ENCODE data around the gene SLC5A10. TPM values are rescaled to one million over a fixed set of nuclear protein-coding genes. Genes with fewer than 3 reads are reported as not detected.

Gene SLC5A10
- total and polyA plus RNA-seq, 12 donors = 0.06 to 0.19 (median 0.10) TPM; not detected in 6

DNA sequence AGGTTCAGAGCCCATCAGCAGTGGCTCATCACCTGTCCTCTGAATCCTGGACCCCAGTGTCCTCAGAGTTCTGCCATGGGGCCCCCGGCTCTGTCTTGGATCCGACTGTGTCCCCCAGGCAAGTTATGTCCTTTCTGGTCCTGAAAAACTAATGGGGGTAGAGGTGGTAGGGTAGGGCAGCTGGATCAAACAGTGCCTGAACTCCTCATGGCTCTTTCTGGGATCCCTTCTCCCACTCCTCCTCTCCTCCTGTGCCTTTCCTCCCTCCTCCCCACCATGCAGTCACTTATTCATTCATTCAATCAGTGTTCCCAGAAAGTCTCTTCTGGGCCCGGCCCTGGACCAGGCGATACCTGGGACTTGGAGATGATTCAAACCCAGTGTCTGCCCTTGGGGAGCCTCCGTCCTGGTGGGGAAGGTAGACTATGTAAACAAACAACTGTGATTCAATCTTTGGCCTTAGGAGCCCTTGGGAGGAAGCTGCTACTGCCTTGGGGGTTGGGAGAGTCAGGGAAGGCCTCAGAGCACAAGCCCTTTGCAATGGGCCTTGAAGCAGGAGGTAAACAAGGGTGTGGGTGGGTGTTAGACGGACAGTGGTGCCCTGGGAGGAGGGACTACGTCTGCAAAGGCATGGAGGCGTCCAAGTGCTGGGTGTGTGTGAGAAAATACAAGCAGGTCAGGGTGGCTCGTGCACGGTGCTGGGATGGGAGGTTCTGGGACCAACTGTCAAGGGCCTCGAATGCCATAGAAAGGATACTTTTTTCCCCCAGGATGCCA lies 59.0 kb downstream of the SLC5A10 start:
- H3K27ac ChIP-seq = no peak overlapping the region
- DNase-seq (no peak), ATAC-seq (no peak)
- peaks cover 0 to under 1% (median 0%) of the 10 kb centered on the region in 7 donors for H3K27me3 ChIP-seq
- H3K4me3 ChIP-seq = no peak overlapping the region
- WGBS, 2 donors = 68% methylated on average over 11 of the region's 11 CpGs
- H3K36me3 ChIP-seq = no peaks in the 10 kb centered on the region
- TF ChIP-seq, protein P1, sequence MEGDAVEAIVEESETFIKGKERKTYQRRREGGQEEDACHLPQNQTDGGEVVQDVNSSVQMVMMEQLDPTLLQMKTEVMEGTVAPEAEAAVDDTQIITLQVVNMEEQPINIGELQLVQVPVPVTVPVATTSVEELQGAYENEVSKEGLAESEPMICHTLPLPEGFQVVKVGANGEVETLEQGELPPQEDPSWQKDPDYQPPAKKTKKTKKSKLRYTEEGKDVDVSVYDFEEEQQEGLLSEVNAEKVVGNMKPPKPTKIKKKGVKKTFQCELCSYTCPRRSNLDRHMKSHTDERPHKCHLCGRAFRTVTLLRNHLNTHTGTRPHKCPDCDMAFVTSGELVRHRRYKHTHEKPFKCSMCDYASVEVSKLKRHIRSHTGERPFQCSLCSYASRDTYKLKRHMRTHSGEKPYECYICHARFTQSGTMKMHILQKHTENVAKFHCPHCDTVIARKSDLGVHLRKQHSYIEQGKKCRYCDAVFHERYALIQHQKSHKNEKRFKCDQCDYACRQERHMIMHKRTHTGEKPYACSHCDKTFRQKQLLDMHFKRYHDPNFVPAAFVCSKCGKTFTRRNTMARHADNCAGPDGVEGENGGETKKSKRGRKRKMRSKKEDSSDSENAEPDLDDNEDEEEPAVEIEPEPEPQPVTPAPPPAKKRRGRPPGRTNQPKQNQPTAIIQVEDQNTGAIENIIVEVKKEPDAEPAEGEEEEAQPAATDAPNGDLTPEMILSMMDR (IDR thresholded peaks at IDR 0.05) = no peak
- H3K4me1 ChIP-seq = no peaks in the 10 kb centered on the region
- H3K9me3 ChIP-seq = peaks cover 0 to 12% (median 0%) of the 10 kb centered on the region in 11 donors
- intact Hi-C loops (cut with DNase I) = no loop called here

DNA sequence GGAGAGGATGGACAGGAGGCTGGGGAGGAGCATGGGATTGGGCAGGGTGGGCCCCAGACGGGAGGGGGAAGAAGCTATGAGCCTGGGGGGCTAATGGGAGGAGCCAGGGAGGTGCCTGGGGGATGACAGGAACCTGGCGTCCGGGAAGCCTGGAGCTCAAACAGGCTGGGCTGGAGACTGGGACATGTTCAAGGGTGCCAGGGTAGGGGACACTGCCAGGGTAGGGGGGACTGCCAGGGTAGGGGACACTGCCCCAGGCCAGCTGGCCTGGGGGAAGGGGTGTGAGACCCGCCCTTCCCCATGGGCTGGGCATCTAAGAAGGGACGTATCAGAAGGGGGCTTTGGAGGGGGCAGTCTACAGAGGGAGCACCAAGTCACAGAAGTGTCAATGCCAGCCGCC lies 59.6 kb downstream of the SLC5A10 start:
- Histone ChIP-seq H3K36me3 (no peaks in the 10 kb centered on the region), H3K27me3 (peaks cover 0 to 4% (median 0%) of the 10 kb centered on the region in 7 donors), H3K27ac (no peak overlapping the region), H3K9me3 (peaks cover 0 to 6% (median 0%) of the 10 kb centered on the region in 11 donors), H3K4me3 (no peak overlapping the region), H3K4me1 (no peaks in the 10 kb centered on the region)
- TF ChIP-seq, protein P1 (IDR thresholded peaks at IDR 0.05) = no peak
- intact Hi-C loops (cut with DNase I) = no loop called here
- no peak for DNase-seq
- WGBS, 2 donors = 83 to 84% methylated on average over 6 of the region's 6 CpGs
- ATAC-seq = peak in 1 of 8 donors; percentile 46

DNA sequence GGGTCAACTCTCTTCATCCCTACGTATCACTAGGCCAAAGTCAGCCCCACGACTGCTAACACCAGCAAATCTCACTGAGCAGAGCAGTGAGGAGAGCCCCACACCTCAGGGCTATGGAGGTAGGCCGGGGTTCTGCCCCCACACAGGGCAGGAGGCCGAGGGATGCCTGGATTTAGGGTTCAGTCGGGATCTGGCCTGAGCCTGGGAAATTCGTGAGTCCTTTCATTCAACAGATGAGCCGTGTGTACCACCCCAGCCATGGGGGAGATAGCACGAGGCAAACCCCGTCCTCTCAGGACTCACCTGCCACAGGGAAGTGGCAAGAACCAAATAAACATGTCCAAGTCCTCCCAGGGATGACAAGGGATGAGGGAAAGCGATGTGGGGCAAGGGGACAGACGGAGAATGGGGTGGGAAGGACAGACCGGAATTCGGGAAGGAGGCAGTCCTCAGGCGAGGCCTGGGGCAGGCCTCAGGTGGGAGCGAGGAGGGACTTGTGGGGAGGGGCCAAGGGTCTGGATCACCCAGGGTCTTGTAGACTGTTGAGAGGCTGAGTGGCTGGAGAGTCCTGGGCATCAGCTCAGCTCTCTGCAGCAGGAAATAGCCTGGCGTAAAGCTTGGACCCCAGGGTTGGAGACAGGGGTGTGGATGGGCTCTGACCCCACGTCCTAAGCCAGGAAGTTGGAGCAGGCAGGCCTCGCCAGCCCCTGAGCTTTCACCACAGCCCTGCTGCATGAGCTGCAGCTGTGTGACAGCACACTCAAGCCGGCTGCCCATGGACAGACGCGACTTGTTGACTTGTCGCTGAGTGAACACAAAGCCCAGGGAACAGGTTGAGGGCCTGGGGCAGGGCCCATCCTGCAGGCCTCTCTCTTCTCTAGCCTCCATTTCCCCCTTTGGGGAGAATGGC lies 60.5 kb downstream of the SLC5A10 start:
- TF ChIP-seq, protein P1 (IDR thresholded peaks at IDR 0.05) = no peak
- Histone ChIP-seq H3K27me3 (peaks cover 0 to 7% (median 0%) of the 10 kb centered on the region in 7 donors), H3K27ac (no peak overlapping the region), H3K4me3 (no peak overlapping the region), H3K9me3 (no peaks in the 10 kb centered on the region), H3K36me3 (no peaks in the 10 kb centered on the region), H3K4me1 (no peaks in the 10 kb centered on the region)
- ATAC-seq (no peak), DNase-seq (no peak)
- WGBS, 2 donors = 92 to 93% methylated on average over 22 of the region's 22 CpGs
- intact Hi-C loops (cut with DNase I) = loop anchor here in 1 of 10 donors (2.0 kb wide), 1 partner anchor 36 kb away; no protein-coding TSS in a partner anchor

DNA sequence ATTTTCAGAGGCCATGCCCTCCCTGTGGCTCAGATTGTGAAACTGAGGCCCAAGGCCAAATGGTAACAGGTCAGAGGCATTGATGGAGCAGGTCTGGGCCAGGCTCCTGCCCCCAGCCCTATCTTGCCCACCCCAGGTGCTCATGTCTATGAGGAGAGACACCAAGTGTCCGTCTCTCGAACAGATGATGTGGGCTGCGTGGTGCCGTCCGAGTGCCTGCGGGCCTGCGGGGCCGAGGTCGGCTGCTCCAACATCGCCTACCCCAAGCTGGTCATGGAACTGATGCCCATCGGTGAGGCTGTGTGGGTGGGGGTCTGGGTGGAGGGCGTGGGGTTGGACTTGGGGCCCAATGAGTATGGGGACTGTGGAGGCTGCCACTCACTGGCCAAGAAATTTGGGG lies 61.3 kb downstream of the SLC5A10 start:
- intact Hi-C loops (cut with DNase I) = loop anchor here in 1 of 10 donors (2.0 kb wide), 1 partner anchor 36 kb away; no protein-coding TSS in a partner anchor
- no peak for DNase-seq

More for the DNA sequence above, 61.3 kb downstream of the SLC5A10 start:
- H3K27ac ChIP-seq = no peak overlapping the region
- 96 to 98% methylated on average over 12 of the region's 12 CpGs for WGBS, 2 donors
- no peak overlapping the region for H3K4me3 ChIP-seq
- H3K4me1 ChIP-seq = no peaks in the 10 kb centered on the region
- H3K36me3 ChIP-seq = no peaks in the 10 kb centered on the region
- peaks cover 0 to 7% (median 0%) of the 10 kb centered on the region in 7 donors for H3K27me3 ChIP-seq
- H3K9me3 ChIP-seq = no peaks in the 10 kb centered on the region
- TF ChIP-seq, protein P1 (IDR thresholded peaks at IDR 0.05) = no peak
- ATAC-seq = no peak
